Lower lobe of right lung (tissue), 2 donors: ENCODE results near the gene MXD3. TPM values are rescaled to one million over a fixed set of nuclear protein-coding genes. Genes with fewer than 3 reads are reported as not detected.
"Not testable (repeated sequence)": the region's sequence is repeated elsewhere in the genome, so short reads cannot be mapped to it uniquely, and the experiment has no call there.

Experiments
- ATAC-seq, 2 donors: fragments of 200-7000 bp; cut with Tn5 transposase; one replicate each; pipeline ENCODE4 v1.9.1; 2020 to 2022; ENCODE audit warnings: mild to moderate bottlenecking in 2 of 2, moderate library complexity in 2 of 2
- DNase-seq: peaks from one replicate; pipeline ENCODE4 v3.0.0-alpha.2; 2020
- H3K27ac ChIP-seq: fragments of 200-600 bp; one replicate; pipeline ENCODE4 v1.8.0; 2022
- H3K27me3 ChIP-seq: fragments of 200-600 bp; one replicate; pipeline ENCODE4 v1.8.0; 2022; ENCODE audit warnings: low read depth
- H3K36me3 ChIP-seq: fragments of 200-600 bp; one replicate; pipeline ENCODE4 v1.8.0; 2022; ENCODE audit warnings: mild to moderate bottlenecking
- H3K4me1 ChIP-seq: fragments of 200-600 bp; one replicate; pipeline ENCODE4 v1.8.0; 2022
- H3K4me3 ChIP-seq: fragments of 200-600 bp; one replicate; pipeline ENCODE4 v1.8.0; 2022; ENCODE audit warnings: mild to moderate bottlenecking
- H3K9me3 ChIP-seq: fragments of 200-600 bp; one replicate; pipeline ENCODE4 v1.8.0; 2022
- intact Hi-C: fragments of 100-400 bp; cut with DNase I; formaldehyde crosslinking; loops from one replicate; pipeline ENCODE4 v1.11.0; 2022
- total RNA-seq: library from RNA; stranded (reverse); fragmentation: NEBNext Ultra II Directional; extraction: Animal tissue kit (Norgen Biotek cat#: 25700); gene quantifications from one replicate; pipeline ENCODE4 v1.2.1, GENCODE V29; 2021
- TF ChIP-seq, protein P1 (sequence below): fragments of 200-600 bp; IDR thresholded peaks from one replicate; pipeline ENCODE4 v1.8.0; 2022; ENCODE audit warnings: antibody characterized with exemption, mild to moderate bottlenecking
- donor health status: DM: no; HTN: yes; CAD: no; lungs with severe emphysema.

The MXD3 gene
- total RNA-seq, 1 donor from 2014 or later, result 10.8 TPM

DNA sequence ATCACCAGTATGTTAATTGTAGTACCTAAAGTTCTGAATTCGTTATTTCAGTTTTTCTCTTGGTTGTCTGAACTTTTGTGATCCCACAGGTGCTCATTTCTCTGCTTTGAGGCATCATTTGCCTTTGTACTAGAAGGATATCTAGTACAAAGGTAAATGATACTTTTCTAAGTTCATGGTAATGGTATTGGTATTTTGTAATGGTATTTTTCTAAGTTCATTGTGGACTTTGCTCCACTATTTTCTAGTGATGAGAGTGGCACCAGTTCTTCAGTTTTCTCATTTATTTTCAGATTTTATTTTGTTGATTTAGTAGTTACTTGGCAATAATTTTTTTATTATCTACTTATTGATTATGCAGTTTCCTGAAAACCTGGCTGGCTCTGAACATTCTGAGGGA, 50.2 kb downstream of the MXD3 start:
- intact Hi-C loops, result no loop called here
- DNase-seq (no peak), ATAC-seq (no peak)
- Histone ChIP-seq H3K27me3 (no peaks in the 10 kb centered on the region), H3K36me3 (peaks cover 97% of the 10 kb centered on the region), H3K27ac (no peak overlapping the region), H3K4me1 (no peaks in the 10 kb centered on the region), H3K9me3 (no peaks in the 10 kb centered on the region), H3K4me3 (no peak overlapping the region)
- TF ChIP-seq, protein P1, sequence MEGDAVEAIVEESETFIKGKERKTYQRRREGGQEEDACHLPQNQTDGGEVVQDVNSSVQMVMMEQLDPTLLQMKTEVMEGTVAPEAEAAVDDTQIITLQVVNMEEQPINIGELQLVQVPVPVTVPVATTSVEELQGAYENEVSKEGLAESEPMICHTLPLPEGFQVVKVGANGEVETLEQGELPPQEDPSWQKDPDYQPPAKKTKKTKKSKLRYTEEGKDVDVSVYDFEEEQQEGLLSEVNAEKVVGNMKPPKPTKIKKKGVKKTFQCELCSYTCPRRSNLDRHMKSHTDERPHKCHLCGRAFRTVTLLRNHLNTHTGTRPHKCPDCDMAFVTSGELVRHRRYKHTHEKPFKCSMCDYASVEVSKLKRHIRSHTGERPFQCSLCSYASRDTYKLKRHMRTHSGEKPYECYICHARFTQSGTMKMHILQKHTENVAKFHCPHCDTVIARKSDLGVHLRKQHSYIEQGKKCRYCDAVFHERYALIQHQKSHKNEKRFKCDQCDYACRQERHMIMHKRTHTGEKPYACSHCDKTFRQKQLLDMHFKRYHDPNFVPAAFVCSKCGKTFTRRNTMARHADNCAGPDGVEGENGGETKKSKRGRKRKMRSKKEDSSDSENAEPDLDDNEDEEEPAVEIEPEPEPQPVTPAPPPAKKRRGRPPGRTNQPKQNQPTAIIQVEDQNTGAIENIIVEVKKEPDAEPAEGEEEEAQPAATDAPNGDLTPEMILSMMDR, result no peak

DNA sequence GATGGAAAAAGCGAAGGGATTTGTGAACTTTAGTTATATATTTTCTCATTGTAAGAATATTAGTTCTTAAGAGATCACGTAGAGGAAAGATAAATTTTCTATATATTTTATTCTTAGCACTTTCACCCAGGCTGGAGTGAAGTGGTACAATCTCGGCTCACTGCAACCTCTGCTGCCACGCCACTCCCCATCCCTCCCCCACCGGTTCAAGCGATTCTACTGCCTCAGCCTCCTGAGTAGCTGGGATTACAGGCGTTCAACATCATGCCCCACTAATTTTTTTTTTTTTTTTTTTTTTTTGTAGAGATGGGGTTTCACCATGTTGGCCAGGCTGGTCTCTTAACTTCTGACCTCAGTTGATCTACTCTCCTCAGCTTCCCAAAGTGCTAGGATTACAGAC, 50.7 kb downstream of the MXD3 start:
- TF ChIP-seq, protein P1, result no peak
- no peak for ATAC-seq
- no peaks in the 10 kb centered on the region for H3K9me3 ChIP-seq
- no peaks in the 10 kb centered on the region for H3K27me3 ChIP-seq
- H3K36me3 ChIP-seq, result peaks cover 97% of the 10 kb centered on the region
- no peak for DNase-seq
- H3K4me1 ChIP-seq, result no peaks in the 10 kb centered on the region
- H3K4me3 ChIP-seq, result no peak overlapping the region
- intact Hi-C loops, result no loop called here
- H3K27ac ChIP-seq, result no peak overlapping the region

DNA sequence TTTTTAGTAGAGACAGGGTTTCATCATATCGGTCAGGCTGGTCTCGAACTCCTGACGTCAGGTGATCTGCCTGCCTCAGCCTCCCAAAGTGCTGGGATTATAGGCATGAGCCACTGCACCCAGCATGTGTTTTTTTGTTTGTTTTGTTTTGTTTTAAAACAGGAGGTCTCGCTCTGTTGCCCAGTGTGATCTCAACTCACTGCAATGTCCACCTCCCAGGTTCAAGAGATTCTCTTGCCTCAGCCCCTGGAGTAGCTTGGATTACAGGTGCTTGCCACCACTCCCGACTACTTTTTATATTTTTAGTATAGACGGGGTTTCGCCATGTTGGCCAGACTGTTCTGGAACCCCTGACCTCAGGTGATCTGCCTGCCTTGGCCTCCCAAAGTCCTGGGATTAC, 53.0 kb downstream of the MXD3 start:
- H3K4me3 ChIP-seq, H3K4me1 ChIP-seq, H3K27ac ChIP-seq, intact Hi-C loops, H3K9me3 ChIP-seq, H3K27me3 ChIP-seq, ATAC-seq, DNase-seq: not testable (repeated sequence)
- H3K36me3 ChIP-seq, result peaks cover 97% of the 10 kb centered on the region

Other genes starting within 250 kb of the MXD3 start
- 59.7 TPM for gene FGFR4, start 225.0 kb downstream of the MXD3 start, total RNA-seq
- 75.5 TPM for gene NSD1, start 178.1 kb downstream of the MXD3 start, total RNA-seq
- 41.6 TPM for gene RAB24, start 8.2 kb downstream of the MXD3 start, total RNA-seq
- 101 TPM for gene PRELID1, start 8.1 kb downstream of the MXD3 start, total RNA-seq
- gene LMAN2, start 39.8 kb upstream of the MXD3 start, total RNA-seq, result 108 TPM
- 16.2 TPM for gene RGS14, start 46.0 kb upstream of the MXD3 start, total RNA-seq
- not detected for gene SLC34A1, start 72.5 kb upstream of the MXD3 start, total RNA-seq
- gene PFN3, start 88.8 kb upstream of the MXD3 start, total RNA-seq, result not detected
- 0.80 TPM for gene F12, start 97.7 kb upstream of the MXD3 start, total RNA-seq
- 59.4 TPM for gene GRK6, start 114.8 kb upstream of the MXD3 start, total RNA-seq
- 1.7 TPM for gene PRR7, start 134.9 kb upstream of the MXD3 start, total RNA-seq
- 23.1 TPM for gene DBN1, start 161.7 kb upstream of the MXD3 start, total RNA-seq
- 47.1 TPM for gene PDLIM7, start 185.7 kb upstream of the MXD3 start, total RNA-seq
- 76.5 TPM for gene DOK3, start 197.9 kb upstream of the MXD3 start, total RNA-seq
- gene DDX41, start 205.1 kb upstream of the MXD3 start, total RNA-seq, result 69.4 TPM
- 89.1 TPM for gene FAM193B, start 242.7 kb upstream of the MXD3 start, total RNA-seq